HG02885 (cell line): Measurements from ENCODE around the gene CLDN5.

Source experiments
- ATAC-seq: cut with Tn5 transposase; IDR thresholded peaks from one replicate; pipeline ENCODE4 v1.9.1; 2021; ENCODE audit warnings: mild to moderate bottlenecking; ENCODE audit not compliant: unreplicated experiment, poor library complexity

CLDN5 gene

GRCh38 chr22:19524170-19525115 is at the start of gene CLDN5:
Gene CLDN5 (minus strand): TSS chr22:19524410. CDS start chr22:19524255, 155 bp downstream.
- ATAC-seq = no peak

- ATAC-seq = no peak
Measured at GRCh38 chr22:19571995-19572394, 47.8 kb upstream of the CLDN5 start.

- no peak for ATAC-seq
Measured at GRCh38 chr22:19571207-19571795, 47.1 kb upstream of the CLDN5 start.

- ATAC-seq = no peak
Measured at GRCh38 chr22:19569976-19570375, 45.8 kb upstream of the CLDN5 start.

- ATAC-seq = no peak
Measured at GRCh38 chr22:19569276-19569640, 45.0 kb upstream of the CLDN5 start.

- no peak for ATAC-seq
Measured at GRCh38 chr22:19568337-19569275, 44.4 kb upstream of the CLDN5 start.

- no peak for ATAC-seq
Measured at GRCh38 chr22:19567157-19568009, 43.2 kb upstream of the CLDN5 start.

GRCh38 chr22:19566279-19567156 is 42.3 kb upstream of the CLDN5 start:
- no peak for ATAC-seq

GRCh38 chr22:19565382-19566278 is 41.4 kb upstream of the CLDN5 start:
- no peak for ATAC-seq

GRCh38 chr22:19559956-19560355 is 35.7 kb upstream of the CLDN5 start:
- no peak for ATAC-seq

- no peak for ATAC-seq
Measured at GRCh38 chr22:19559324-19559811, 35.2 kb upstream of the CLDN5 start.

- ATAC-seq = no peak
Measured at GRCh38 chr22:19556963-19557545, 32.8 kb upstream of the CLDN5 start.

- no peak for ATAC-seq
Measured at GRCh38 chr22:19555651-19556050, 31.4 kb upstream of the CLDN5 start.

- ATAC-seq = no peak
Measured at GRCh38 chr22:19554834-19555404, 30.7 kb upstream of the CLDN5 start.

- ATAC-seq = no peak
Measured at GRCh38 chr22:19553201-19553600, 29.0 kb upstream of the CLDN5 start.

GRCh38 chr22:19550382-19550781 is 26.2 kb upstream of the CLDN5 start:
- no peak for ATAC-seq

GRCh38 chr22:19549428-19549827 is 25.2 kb upstream of the CLDN5 start:
- no peak for ATAC-seq
